Measurements from ENCODE around the gene DPP10.
"Not testable (repeated sequence)": the region's sequence is repeated elsewhere in the genome, so short reads cannot be mapped to it uniquely, and the experiment has no call there.

Gene DPP10

DNA sequence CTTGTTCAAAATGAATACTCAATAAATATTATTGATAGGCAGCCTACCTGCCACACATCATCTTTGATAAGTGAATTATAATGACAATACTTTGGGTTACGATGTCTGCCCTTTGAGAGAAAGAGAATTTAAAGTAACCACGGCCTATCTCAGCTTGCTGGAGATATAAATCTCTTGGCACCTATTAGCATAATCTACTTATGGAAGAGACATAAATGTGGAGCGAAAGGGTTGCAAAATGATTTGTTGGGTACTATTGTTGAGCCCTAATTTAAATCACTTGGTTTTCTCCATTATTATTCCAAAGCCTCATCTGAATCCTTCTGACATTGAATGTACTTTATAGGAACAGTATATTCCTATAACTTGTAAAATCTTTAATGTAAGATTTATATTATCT is 520.1 kb downstream of the DPP10 start:
- ATAC-seq = no peak
- no peak overlapping the region for H3K27ac Mint-ChIP-seq
- peaks cover 14% of the 10 kb centered on the region in 2 donors for H3K9me3 Mint-ChIP-seq
- no peak overlapping the region for H3K4me3 Mint-ChIP-seq
- no peaks in the 10 kb centered on the region for H3K27me3 Mint-ChIP-seq
- H3K4me1 Mint-ChIP-seq = no peaks in the 10 kb centered on the region
- DNase-seq = no peak

DNA sequence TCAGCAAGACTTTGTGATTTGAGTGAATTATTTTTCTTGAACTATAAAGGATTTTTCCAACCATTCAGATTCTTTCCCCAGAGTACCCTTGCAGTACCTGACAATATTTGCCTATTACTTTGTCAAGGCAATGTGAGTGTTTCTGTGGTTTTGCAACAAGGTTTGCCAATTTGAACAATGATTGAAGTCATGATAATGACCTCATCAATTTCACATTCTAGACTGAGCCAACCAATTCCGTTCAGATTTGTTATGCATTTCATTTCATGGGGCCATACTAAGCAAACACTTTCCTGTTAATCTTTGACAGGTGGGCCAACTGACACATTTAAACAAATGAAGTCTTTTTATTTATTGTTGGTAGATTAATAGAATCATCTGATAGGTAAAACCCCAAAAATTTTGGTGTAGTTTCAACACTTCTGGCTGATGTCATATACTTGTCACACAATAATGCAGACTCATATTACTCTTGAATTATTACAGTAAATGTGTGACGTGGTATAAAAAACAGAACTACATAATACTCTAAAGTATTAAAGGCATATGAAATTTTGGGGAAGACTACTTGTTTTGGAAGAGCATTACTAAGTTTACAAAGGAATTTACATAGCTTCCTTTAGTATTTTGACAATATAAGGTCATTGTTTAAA is 526.4 kb downstream of the DPP10 start:
- no peak for ATAC-seq
- Mint-ChIP-seq H3K27me3 (no peaks in the 10 kb centered on the region), H3K27ac (no peak overlapping the region), H3K4me3 (no peak overlapping the region), H3K9me3 (peaks cover 10 to 14% of the 10 kb centered on the region in 2 donors), H3K4me1 (no peaks in the 10 kb centered on the region)
- no peak for DNase-seq

DNA sequence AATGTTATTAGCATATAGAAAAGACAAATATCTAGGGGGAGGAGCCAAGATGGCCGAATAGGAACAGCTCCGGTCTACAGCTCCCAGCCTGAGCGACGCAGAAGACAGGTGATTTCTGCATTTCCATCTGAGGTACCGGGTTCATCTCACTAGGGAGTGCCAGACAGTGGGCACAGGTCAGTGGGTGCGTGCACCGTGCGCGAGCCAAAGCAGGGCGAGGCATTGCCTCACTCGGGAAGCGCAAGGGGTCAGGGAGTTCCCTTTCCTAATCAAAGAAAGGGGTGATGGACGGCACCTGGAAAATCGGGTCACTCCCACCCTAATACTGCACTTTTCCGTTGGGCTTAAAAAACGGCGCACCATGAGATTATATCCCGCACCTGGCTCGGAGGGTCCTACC is 561.9 kb downstream of the DPP10 start:
- not testable (repeated sequence) for H3K27ac Mint-ChIP-seq, ATAC-seq, H3K4me3 Mint-ChIP-seq, H3K27me3 Mint-ChIP-seq, H3K9me3 Mint-ChIP-seq, H3K4me1 Mint-ChIP-seq, DNase-seq

DNA sequence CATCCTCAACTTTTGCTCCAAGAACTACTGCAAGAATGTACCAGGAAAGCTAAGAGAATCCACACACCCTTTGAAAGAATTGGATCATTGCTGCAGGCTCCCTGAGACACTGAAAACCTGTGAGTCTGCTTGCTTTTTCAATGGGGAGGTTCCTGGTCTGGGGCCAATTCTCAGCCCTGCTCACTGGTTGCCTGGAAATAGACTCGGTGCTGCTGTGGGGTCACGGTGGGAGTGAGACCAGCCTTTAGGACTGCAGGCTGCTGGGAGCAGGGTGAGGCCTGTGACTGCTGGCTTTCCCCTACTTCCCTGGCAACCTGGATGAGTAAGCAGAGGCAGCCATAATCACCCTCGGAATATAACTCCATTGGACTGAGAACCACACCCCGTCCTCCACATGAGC is 569.3 kb downstream of the DPP10 start:
- Mint-ChIP-seq H3K27me3 (no peaks in the 10 kb centered on the region), H3K4me1 (no peaks in the 10 kb centered on the region), H3K4me3 (no peak overlapping the region), H3K27ac (no peak overlapping the region), H3K9me3 (peaks cover 17 to 19% of the 10 kb centered on the region in 2 donors)
- DNase-seq (no peak), ATAC-seq (no peak)

DNA sequence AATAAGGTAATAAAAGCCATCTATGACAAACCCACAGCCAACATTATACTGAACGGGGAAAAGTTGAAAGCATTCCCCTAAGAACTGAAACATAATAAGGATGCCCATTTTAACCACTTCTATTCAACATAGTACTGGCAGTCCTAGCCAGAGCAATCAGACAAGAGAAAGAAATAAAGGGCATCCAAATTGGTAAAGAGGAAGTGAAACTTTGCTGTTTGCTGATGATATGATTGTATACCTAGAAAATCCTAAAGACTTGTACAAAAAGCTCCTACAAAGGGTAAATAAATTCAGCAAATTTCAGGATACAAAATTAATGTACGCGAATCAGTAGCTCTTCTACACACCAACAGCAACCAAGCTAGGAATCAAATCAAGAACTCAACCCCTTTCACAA is 579.6 kb downstream of the DPP10 start:
- not testable (repeated sequence) for H3K4me3 Mint-ChIP-seq, DNase-seq, H3K27ac Mint-ChIP-seq, H3K27me3 Mint-ChIP-seq, H3K4me1 Mint-ChIP-seq, ATAC-seq
- H3K9me3 Mint-ChIP-seq = peaks cover 17 to 18% of the 10 kb centered on the region in 2 donors

DNA sequence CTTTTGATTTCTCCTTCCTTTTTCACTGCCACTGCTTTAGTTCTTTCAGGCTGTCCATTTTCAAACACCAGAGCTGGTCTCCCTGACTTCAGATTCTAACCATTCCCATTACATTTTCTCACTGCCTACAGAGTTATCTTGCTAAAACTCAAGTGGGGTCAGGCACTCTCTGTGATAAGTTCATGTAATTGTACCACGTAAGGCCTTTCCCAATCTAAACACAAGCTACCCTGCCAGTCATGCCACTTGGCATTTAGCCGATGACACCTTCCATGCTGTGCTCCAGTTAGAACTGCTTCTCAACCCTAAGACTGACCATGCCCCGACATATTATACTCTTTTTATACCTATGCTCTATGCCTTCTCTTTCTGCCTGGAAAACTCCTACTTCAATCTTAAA is 592.4 kb downstream of the DPP10 start:
- Mint-ChIP-seq H3K27ac (no peak overlapping the region), H3K27me3 (no peaks in the 10 kb centered on the region), H3K4me1 (no peaks in the 10 kb centered on the region), H3K4me3 (no peak overlapping the region), H3K9me3 (peaks cover 8 to 12% of the 10 kb centered on the region in 2 donors)
- DNase-seq (no peak), ATAC-seq (no peak)

DNA sequence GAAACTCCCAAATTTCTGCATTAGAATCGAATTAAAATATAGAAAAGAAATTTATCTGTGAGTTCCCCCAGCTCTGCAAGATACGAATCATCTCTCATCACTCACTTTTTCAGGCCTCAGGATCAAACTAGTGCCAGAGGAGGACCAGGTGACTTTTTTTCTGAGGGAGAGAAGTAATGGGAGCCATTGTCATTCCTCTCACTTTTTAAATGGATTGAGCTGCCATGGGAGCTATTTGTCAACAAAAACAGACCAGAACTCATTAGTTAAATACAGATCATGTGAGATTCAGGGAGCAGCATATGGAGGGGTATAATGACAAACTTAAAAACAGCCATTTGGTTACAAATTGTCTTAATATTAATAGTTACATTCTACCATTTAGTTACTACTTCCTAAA is 594.4 kb downstream of the DPP10 start:
- ATAC-seq (no peak), DNase-seq (no peak)
- Mint-ChIP-seq H3K9me3 (peaks cover 8 to 12% of the 10 kb centered on the region in 2 donors), H3K27me3 (no peaks in the 10 kb centered on the region), H3K27ac (no peak overlapping the region), H3K4me1 (no peaks in the 10 kb centered on the region), H3K4me3 (no peak overlapping the region)

DNA sequence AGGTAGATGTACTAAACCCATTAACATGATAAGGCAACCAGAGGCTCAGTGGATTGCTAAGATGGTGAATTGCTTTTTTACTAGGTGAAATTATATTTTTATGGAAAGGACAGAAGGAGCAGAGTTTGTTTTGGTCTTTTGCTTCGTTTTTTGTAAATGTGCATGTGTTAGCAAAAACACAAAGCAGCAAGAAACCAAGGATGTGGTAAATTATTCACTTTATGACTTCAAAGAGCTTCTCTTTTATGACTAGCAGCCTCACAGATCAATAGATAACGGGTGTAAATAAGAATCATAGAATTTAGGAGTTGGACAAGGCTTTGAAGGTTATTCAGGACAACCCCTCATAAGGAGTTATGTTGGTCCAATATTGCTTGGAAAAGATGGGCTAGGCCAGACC is 615.0 kb downstream of the DPP10 start:
- no peak for DNase-seq

DNA sequence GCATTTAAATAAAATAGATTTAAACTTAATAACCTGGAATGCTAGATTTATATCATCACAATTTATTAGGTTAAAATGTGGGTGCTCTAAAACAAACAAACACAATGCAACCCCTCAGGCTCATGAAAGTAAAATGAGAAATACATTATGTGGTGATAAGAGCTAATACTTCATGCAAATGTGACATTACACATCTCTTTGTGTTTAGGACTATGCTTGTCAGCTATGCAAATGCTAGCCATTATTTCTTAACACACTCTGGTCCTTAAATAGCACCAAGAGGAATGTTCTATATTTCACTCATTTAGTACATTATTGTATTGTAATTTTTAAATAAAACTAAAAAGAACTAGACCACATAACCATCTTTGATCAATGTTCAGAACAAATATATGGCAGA is 627.6 kb downstream of the DPP10 start:
- Mint-ChIP-seq H3K27ac (no peak overlapping the region), H3K27me3 (no peaks in the 10 kb centered on the region), H3K4me3 (no peak overlapping the region), H3K4me1 (no peaks in the 10 kb centered on the region), H3K9me3 (peaks cover 0 to 7% of the 10 kb centered on the region in 2 donors)
- no peak for ATAC-seq
- DNase-seq = no peak

More for the DNA sequence above, 615.0 kb downstream of the DPP10 start:
- no peak for ATAC-seq
- Mint-ChIP-seq H3K4me3 (no peak overlapping the region), H3K27me3 (no peaks in the 10 kb centered on the region), H3K27ac (no peak overlapping the region), H3K4me1 (no peaks in the 10 kb centered on the region), H3K9me3 (peaks cover 0 to 13% of the 10 kb centered on the region in 2 donors)

DNA sequence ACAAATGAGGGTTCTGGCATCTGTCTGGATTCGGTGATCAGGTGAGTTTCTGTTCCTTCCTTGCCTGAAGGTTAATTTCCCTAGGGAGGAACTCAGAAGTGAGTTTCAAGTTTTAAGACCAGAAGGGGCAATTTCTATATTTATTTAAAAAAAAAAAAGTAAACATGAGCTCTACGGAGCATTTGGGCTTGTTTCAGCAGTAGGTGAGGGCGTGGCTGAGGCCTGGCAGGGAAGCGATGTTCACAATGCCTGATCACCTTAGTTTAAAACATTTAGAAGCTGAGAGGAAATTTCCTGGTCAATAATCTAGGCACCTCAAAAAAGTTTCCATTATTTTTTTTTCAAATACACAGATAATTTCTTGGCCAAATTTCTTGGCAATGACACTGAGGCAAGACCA is 629.1 kb downstream of the DPP10 start:
- Mint-ChIP-seq H3K4me3 (no peak overlapping the region), H3K4me1 (no peaks in the 10 kb centered on the region), H3K27ac (no peak overlapping the region), H3K27me3 (no peaks in the 10 kb centered on the region), H3K9me3 (peaks cover 0 to 7% of the 10 kb centered on the region in 2 donors)
- ATAC-seq = no peak
- DNase-seq = no peak

DNA sequence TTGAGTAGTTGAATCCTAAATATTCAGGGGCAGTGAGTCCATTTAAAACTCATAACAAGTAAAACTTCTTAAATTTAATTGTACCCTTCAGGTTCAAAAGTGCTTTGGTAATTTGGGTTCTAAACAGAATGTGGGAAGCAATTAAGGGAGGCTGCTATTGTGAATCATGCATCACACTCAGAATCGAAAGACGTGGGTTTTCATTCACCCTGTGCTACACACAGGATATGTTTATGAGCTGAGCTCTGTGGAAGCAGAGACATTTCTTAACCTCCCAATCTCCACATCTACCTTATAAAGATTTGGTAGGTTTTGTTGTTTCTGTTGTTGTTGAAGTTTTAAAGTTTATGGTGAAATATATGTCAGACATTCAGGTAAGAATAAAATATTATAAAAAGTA is 633.4 kb downstream of the DPP10 start:
- H3K27me3 Mint-ChIP-seq = no peaks in the 10 kb centered on the region
- no peaks in the 10 kb centered on the region for H3K4me1 Mint-ChIP-seq
- no peak overlapping the region for H3K4me3 Mint-ChIP-seq
- peaks cover 0 to 7% of the 10 kb centered on the region in 2 donors for H3K9me3 Mint-ChIP-seq
- ATAC-seq (no peak), DNase-seq (no peak)
- H3K27ac Mint-ChIP-seq = no peak overlapping the region

DNA sequence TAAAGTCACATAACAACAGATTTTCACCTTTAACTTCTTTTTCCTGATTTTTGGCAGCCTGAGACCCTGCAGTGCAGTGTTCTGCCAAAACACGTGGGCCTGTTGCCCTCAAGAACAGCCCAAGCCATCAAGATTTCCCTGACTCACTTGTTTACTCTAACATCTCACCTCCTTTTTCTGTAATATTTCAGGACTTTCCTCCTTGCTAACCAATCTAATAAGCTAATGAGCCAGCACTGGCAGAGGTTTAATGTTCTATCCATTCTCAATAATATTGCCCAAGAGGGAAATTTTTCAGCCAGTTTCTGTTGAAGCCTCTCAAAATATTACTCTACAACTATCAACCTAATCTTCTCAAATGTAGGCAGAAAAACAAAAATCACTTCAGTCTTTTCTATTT is 635.2 kb downstream of the DPP10 start:
- ATAC-seq (no peak), DNase-seq (no peak)
- Mint-ChIP-seq H3K27me3 (no peaks in the 10 kb centered on the region), H3K9me3 (peaks cover 0 to 7% of the 10 kb centered on the region in 2 donors), H3K27ac (no peak overlapping the region), H3K4me3 (no peak overlapping the region), H3K4me1 (no peaks in the 10 kb centered on the region)

DNA sequence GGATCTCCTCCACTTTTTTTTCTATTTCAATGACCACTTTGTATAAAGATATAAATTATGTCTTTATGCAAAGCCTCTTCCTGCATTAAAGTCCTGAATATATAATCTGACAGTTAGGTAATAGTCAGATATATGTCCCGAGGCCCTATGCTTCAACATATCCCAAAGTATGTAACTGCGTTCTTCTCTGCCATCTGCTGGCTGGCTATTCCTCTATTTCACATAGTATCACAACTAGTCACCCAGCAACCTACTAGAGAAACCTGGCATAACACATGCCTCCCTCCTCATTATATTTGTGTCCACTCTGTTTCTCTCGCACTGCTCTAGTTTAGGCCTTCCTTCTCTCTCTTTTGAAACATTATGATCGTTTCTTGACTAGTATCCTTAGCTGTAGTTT is 640.8 kb downstream of the DPP10 start:
- DNase-seq = no peak
- Mint-ChIP-seq H3K27ac (no peak overlapping the region), H3K4me1 (no peaks in the 10 kb centered on the region), H3K27me3 (no peaks in the 10 kb centered on the region), H3K9me3 (no peaks in the 10 kb centered on the region), H3K4me3 (no peak overlapping the region)
- ATAC-seq = no peak

DNA sequence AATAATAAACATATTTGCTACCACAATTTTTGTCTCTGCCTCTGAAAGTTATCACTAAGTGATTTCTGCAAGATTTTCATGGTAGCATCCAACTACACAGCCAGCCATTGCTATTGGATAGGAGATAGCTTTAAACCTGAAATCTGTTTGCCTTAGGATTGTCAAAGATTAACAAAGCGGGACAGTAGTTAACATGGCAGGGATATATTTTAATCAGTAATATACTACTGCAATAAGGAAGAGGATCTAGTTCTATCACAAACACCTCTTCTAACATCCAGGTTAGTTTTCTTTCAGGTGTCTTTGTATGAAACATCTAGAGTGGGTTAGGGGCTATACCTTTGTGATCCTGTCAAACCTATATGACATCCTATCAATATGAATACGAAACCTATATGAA is 641.3 kb downstream of the DPP10 start:
- Mint-ChIP-seq H3K27me3 (no peaks in the 10 kb centered on the region), H3K9me3 (no peaks in the 10 kb centered on the region), H3K27ac (no peak overlapping the region), H3K4me3 (no peak overlapping the region), H3K4me1 (no peaks in the 10 kb centered on the region)
- ATAC-seq (no peak), DNase-seq (no peak)

DNA sequence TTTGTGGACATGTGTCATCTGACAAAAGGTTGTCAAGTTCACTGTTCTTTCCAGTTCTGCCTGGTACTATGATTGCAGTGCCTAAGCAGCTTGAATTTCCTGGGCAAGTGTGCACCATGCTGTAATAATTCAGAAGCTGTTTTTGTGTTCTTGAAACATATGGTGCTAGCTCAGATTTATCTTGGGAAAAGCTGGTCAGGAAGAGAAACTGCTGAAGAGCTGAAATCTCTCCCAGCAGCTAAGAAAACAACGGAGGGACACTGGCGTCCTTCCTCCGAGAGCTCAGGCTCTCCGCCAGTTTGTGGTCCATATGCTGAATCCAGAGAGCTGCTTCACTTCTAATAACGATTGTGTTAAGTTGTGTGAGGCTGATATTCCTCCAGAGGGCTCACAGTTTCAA is 642.0 kb downstream of the DPP10 start:
- Mint-ChIP-seq H3K27me3 (no peaks in the 10 kb centered on the region), H3K9me3 (peaks cover 0 to 5% of the 10 kb centered on the region in 2 donors), H3K4me3 (no peak overlapping the region), H3K4me1 (no peaks in the 10 kb centered on the region), H3K27ac (no peak overlapping the region)
- ATAC-seq (no peak), DNase-seq (no peak)

DNA sequence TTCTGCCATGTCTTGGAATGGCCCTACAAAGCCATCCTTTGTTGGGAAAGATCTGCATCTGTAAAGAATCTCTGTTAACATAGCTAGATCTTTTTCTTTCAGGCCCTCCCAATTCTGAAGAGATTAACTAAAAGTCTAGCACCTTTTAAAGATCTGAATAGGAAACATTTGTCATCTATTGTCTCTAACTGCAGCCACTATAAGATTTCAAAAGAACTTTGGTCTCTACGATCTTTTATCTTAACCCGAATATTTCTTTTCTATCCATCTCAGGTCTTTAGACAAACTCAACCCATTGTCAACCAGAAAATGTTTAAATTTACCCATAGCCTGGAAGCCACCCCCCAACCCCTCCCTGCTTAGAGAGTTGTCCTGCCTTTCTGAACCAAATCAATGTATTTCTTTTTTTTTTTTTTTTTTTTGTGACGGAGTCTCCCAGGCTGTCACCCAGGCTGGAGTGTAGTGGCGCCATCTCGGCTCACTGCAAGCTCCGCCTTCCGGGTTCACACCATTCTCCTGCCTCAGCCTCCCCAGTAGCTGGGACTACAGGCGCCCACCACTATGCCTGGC is 643.7 kb downstream of the DPP10 start:
- not testable (repeated sequence) for H3K27me3 Mint-ChIP-seq, H3K27ac Mint-ChIP-seq, ATAC-seq, H3K4me1 Mint-ChIP-seq, H3K9me3 Mint-ChIP-seq, H3K4me3 Mint-ChIP-seq, DNase-seq

DNA sequence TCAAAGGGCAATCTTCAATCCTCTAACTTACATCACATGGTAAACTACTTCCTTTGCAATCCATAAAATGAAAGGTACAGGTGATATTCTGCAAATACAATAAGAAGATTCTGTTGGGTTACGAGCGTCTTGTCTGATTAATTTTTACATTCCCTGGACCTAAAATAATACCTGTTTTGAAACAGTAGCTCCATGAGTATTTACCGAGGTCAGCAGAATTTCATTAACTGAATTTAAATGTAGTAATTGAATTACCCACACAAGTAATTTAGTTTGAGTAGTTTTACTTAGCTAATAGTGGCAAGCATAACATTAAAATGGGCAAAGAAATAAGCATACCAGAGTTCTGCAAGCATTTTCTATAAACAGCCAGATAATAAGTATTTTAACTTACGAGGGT is 652.0 kb downstream of the DPP10 start:
- H3K4me3 Mint-ChIP-seq = no peak overlapping the region
- ATAC-seq (no peak), DNase-seq (no peak)
- no peak overlapping the region for H3K27ac Mint-ChIP-seq
- no peaks in the 10 kb centered on the region for H3K27me3 Mint-ChIP-seq
- H3K4me1 Mint-ChIP-seq = no peaks in the 10 kb centered on the region
- H3K9me3 Mint-ChIP-seq = no peaks in the 10 kb centered on the region
